Esophagus muscularis mucosa (tissue), 4 donors: ENCODE data around the gene RGMB.
"Not testable (repeated sequence)": the region's sequence is repeated elsewhere in the genome, so short reads cannot be mapped to it uniquely, and the experiment has no call there.

Source experiments
- CTCF ChIP-seq, 3 experiments: fragments of 200-600 bp in 2 of 3; fragments of 450-650 bp in 1 of 3; sonication (generic) in 2 of 3; IDR thresholded peaks; one replicate each; pipeline ENCODE4 v1.5.1; 2017 to 2019; ENCODE audit warnings: antibody characterized with exemption in 3 of 3, mild to moderate bottlenecking in 2 of 3, moderate library complexity in 1 of 3
- EP300 ChIP-seq: sonication (generic); formaldehyde crosslinking; IDR thresholded peaks from one replicate; pipeline ENCODE4 v1.6.1; 2017; ENCODE audit warnings: antibody characterized with exemption
- POLR2A ChIP-seq: fragments of 450-650 bp; IDR thresholded peaks from one replicate; pipeline ENCODE4 v1.6.1; 2017; ENCODE audit warnings: antibody characterized with exemption, moderate library complexity, mild to moderate bottlenecking, low read depth
- POLR2AphosphoS5 ChIP-seq, 2 donors: sonication (generic); formaldehyde crosslinking; IDR thresholded peaks; one replicate each; pipeline ENCODE4 v1.6.1; 2017; ENCODE audit warnings: antibody characterized with exemption in 2 of 2

GRCh38 chr5:98752801-98753200, 20.7 kb upstream of the RGMB start:
- TF ChIP-seq CTCF (IDR thresholded peaks at IDR 0.05); EP300; POLR2A; POLR2AphosphoS5 (IDR thresholded peaks at IDR 0.05): not testable (repeated sequence)
